HG02840 (cell line): ENCODE results near the gene GPC5.
"Not testable (repeated sequence)": the region's sequence is repeated elsewhere in the genome, so short reads cannot be mapped to it uniquely, and the experiment has no call there.

Source experiments
- ATAC-seq: cut with Tn5 transposase; IDR thresholded peaks from one replicate; pipeline ENCODE4 v1.9.1; 2021; ENCODE audit warnings: mild to moderate bottlenecking, moderate library complexity, moderate number of reproducible peaks; ENCODE audit not compliant: unreplicated experiment, low FRiP score

GPC5 gene

DNA sequence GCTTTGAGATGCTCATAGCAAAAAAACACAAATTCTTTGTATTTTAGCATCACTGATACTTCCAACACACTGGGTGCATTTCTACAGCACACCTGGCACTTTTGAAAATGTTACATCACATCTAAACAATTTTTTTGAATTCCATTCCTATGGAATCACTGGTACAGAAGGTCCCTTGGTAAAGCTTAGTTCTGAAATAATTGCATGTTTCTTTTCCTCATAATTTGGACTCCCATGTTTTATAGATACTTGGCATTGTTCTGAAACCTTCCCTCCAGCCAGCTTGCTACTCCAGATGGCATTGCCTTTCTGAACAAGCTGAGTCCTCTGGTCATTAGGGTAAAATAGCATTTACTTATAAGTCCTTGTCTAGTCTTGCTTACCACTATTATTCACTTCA lies 1346.8 kb downstream of the GPC5 start:
- no peak for ATAC-seq

DNA sequence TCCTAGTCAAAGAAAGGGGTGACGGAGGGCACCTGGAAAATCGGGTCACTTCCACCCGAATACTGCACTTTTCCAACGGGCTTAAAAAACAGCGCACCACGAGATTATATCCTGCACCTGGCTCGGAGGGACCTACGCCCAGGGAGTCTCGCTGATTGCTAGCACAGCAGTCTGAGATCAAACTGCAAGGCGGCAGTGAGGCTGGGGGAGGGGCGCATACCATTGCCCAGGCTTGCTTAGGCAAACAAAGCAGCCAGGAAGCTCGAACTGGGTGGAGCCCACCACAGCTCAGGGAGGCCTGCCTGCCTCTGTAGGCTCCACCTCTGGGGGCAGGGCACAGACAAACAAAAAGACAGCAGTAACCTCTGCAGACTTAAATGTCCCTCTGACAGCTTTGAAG lies 1354.3 kb downstream of the GPC5 start:
- ATAC-seq: not testable (repeated sequence)

DNA sequence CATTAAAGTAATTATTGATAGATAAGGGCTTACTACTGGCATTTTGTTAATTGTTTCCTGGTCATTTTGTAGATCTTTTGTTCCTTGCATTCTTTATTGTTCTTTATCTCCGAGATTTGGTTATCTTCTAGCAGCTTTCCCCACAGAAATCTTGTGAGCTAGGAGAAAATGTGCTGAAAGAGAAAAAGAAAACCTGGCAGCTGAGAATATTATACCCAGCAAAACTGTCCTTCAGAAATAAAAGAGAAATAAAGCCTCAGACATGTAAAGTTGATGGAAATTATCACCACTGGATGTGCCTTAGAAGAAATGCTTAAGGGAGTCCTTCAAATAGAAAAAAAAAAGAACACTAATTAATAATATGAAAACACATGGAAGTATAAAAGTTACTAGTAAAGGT lies 1363.3 kb downstream of the GPC5 start:
- no peak for ATAC-seq

DNA sequence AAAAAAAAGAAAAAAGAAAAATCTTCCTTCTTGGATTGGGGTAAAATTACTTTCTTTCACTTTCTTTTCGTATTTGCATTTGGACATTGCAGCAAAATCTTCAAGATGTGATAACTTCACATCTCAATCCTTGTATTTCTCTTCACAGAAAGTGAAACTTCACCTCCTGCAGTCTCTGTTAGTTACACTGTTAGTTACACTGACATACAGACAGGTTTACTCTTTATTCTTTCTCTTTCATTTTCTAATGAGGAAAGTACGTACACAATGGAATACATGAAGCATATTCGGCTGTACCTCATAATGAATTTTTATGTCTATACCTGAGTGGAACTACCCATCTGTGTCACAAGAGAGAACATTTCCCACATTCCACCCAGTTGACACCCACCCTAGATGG lies 1369.0 kb downstream of the GPC5 start:
- no peak for ATAC-seq

DNA sequence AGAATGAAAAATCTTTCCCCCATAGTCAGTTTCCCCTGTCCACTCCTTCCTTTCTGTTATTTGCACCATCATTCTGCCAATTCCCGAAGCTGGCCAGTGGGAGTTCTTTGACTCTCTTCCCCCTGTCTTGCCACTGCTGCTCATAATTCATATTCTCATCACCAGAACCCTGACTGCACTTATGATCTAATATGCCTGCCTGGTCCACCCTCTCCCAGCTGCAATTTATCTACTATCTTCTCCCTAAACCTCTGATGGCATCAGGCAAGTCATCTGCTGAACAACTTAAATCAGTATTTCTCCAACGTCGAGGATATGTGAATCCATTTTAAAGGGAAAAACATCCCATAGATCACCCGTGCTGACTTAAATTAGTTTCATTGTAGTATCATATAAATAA lies 1370.2 kb downstream of the GPC5 start:
- ATAC-seq: no peak

DNA sequence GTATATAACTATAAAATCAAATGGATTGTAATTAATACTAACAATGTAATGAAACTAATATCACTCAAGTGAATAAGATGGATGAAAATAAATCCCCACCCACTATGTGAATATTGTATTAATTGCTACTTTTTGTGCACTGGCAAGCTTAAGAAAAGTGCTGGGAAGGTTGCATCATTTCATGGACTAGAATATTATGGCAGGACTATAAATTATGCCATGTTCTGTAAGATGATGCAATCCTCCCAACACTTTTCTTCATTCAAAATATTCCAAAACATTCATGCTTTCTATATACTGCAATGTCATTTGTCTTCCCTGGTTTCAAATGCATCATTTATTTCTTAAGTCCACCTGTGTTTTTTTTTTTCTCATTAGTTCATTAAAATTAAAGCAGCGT lies 1370.6 kb downstream of the GPC5 start:
- no peak for ATAC-seq

DNA sequence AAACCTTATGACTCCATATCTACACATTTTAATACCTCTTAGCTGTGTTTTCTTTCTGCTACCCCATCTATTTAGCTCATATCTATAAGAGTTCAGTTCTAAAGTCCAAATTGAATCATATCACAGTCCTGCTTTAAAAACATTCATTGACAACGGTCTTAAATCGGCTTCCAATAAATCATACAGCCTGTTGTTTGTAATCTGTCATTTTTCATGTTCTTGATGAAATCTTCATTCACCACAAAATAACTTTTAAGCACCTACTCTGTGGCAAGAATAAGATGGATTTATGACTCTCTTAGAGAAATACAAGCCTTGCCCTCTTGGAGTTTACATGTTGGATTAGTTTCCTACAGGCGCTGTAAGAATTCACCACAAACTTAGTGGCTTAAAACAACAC lies 1377.2 kb downstream of the GPC5 start:
- ATAC-seq: no peak

DNA sequence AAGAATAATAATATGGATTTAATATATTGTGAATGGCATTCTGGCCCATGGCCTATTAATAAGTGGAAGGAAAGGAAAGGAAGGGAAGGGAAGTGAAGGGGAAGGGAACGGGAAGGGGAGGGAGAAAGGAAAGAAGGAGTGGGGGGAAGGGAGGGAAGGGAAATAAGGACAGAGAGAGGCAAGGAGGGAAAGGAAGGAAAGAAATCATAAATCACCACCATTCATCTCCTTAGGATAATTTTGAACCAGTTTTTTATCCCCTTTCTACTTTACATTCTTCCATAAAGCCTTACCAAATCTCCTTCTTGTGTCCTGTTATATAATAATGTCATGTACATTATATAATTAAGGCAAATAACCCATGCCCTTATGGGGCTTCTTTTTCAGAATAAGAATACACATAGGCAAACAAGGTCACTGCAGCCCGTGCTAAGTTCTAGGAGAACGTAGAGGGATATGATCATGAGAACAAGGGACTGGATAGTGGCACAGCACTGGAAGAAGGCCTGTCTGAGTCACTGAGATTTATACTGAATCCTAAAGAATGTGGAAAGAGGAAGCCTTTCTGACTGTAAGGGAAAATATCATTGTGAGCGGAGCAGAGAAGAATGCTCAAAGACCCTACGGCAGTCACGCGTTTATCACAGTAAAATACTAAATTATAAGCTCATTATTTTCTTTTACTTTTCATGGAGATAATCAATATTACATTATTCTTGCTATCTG lies 1383.7 kb downstream of the GPC5 start:
- no peak for ATAC-seq

DNA sequence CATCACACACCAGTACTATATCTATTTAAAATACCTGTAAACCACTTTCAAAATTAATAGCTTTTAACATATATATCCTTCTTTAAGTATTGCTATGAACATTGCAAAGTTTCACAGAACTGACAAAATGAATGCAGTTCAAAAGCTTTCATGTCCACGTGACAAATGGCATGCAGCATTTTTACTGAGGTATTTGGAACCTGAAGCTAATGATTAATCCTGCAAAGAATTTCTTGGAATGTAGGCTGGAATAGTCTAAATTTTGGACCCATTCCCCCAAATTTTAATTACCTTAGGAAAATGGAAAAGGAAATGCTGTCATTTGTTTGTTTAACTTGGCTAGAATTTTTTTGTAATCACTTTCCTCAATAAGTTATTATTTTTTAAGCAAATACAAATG lies 1404.4 kb downstream of the GPC5 start:
- no peak for ATAC-seq

DNA sequence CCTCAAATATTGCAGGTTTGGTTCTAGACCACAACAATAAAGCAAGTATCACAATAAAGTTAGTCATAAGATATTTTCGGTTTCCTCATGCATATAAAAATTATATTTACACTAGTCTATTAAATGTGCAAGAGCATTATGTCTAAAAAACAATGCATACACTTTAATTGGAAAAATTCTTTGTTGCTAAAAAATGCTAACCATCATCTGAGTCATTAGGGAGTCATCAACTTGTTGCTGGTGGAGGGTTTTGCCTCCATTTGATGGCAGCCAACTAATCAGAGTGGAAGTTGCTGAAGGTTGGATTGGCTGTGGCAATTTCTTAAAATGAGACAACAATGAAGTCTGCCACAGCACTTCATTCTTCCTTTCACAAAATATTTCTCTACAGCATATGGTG lies 1405.9 kb downstream of the GPC5 start:
- ATAC-seq: no peak

DNA sequence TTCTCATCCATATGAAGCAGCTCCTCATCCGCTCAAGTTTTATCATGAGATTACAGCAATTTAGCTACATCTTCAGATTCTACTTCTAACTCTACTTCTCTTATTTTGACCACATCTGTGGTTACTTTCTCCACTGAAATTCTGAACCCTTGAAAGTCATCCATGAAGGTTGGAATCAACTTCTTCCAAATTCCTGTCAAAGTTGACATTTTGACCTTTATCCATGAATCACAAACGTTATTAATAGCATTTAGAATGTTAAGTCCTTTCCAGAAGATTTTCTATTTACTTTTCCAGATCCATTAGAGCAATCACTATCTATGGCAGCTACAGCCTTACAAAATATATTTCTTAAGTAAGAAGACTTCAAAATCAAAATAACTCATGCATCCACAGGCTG lies 1406.5 kb downstream of the GPC5 start:
- ATAC-seq: no peak

DNA sequence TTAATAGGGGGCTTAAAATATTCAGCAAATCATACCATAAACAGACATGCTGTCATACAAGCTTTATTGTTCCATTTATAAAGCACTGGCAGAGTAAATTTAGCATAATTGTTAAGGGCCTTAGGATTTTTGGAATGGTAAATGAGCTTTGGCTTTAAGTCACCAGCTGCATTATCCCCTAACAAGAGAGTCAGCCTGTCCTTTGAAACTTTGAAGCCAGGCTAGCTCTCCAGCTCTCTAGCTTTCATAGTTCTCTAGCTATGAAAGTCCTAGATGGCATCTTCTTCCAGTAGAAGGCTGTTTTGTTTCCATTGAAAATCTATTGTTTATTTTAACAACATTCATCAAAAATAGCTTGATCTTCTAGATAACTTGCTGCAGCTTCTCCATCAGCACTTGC lies 1407.3 kb downstream of the GPC5 start:
- no peak for ATAC-seq

DNA sequence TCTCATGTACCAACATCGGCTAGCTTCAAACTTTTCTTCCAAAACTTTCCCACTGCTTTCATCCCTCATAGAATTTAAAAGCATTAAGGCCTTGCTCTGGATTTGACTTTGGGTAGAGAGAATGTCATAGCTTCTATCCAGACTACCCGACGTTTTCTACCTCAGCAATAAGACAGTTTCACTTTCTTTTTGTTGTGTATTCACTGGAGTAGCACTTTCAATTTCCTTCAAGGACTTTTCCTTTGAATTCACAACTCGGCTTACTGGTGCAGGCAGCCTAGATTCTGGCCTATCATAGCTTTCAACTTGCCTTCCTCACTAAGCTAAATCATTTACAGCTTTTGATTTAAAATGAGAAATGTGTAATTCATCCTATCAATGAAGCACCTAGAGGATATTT lies 1407.8 kb downstream of the GPC5 start:
- ATAC-seq: no peak

DNA sequence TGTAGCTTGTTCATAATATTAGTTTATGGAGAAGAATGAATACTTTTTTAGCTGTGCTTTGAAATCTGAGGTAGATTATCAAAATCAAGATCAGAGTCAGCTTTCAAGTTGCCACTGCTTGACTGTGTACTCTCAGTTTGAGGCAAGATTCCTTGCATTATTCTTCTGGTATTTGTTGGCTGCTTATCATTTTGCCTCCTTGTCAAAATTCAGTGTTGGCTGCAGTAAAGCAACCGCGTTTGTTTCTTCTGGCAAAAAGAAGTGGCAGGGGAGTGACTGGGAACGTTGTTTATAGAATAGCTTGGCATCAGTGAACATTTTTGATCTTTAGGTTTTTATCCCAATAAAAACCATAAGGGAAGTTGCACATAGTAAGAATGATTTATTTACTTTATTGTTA lies 1408.9 kb downstream of the GPC5 start:
- no peak for ATAC-seq

DNA sequence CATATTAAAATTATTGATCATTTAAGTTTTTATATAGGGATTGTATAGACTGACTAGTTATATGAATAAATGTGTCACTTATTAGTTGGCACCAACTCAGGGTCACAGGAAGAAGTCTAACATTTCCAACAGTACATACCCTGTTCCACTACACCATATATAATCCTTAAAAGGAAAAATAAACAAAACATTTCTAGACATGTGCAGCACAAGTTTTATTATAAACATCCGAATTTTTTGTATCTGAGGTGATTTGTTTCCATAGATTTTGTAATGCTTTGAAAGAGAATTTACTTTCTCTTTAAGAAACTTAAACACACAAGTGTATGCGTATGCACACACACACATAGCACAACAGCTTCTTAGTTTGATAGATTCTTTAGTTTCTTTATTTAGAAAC lies 1409.5 kb downstream of the GPC5 start:
- ATAC-seq: no peak

DNA sequence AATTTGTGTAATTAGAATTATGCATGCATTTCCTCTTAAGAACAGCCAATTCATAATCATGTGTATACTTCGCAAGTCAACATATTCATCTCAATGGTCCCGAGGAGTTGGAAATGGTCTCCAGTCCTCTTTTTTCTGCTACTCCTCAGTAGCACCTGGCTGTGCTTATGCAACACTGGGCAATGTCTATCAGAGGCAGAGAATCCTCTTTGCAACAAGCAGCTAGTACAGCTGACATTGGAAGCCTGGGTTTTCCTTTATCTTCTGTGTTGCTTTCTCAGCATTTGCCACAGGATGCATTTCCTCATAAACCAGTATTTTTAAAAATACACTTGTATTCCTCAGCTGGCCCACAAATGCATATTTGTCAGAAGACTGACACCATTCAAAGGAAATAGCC lies 1422.9 kb downstream of the GPC5 start:
- no peak for ATAC-seq

DNA sequence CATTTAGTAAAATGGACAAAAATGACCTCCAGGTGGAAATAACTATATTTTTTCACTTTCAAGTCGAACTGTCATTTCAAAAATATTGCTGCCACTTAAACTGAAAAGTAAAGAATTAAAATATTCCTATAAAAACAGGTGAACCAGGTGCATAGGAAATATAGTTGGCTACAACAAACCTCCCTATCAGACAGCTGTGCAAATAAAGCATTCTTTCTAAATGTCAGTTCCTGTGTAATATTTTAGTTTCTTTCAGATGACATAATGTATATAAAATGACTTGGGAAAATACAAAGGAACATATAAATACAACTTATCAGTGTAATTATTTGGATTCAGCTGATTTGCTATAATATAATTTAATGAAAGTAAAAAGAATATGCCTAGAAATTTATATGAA lies 1424.6 kb downstream of the GPC5 start:
- no peak for ATAC-seq

DNA sequence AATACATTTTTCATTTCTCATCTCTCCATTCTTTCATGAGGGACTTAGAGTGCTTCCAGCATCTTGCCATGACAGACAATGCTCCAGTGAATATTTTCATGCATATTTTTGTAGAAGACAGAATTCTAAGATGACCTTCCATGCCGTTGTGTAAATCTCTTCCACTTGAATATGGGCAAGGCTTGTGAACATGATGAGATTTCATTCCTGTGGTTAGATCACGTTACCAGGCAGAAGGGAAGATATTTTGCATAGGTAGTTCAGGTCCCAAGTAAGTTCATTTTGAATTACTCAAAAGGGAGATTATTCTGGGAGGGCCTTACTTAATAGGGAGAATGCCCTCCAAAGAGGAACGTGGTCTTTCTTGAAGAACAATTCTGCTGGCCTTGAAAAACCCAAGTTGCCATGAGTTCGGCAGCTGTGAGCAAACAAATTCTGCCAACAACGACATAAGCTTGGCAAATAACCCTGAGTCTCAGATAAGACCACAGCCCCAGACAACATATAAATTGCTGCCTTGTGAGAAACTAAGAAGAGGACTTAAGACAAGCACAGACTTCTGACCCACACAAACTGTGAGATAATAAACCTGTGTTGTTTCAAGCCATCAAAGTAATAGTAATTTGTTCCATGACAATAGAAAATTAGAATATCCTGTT lies 1427.6 kb downstream of the GPC5 start:
- ATAC-seq: no peak

DNA sequence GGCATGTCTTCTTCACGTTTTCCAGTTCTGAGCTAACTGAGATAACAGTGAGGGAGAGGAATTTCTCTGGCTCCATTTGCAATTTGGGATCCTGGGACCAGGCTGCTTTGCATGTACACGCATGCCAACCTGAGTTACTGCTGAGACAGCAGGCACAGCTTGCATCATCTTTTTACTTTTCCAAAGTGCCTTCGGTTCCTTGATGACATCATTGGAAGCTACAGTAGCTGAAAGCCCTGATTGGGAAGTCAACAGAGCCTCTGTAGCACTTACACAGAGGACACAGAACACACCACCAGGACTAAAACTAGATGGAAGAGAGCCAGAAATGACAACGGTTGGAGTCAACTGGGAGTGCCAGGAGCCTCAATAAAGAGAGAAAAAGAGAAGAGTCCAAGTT lies 1429.1 kb downstream of the GPC5 start:
- no peak for ATAC-seq

DNA sequence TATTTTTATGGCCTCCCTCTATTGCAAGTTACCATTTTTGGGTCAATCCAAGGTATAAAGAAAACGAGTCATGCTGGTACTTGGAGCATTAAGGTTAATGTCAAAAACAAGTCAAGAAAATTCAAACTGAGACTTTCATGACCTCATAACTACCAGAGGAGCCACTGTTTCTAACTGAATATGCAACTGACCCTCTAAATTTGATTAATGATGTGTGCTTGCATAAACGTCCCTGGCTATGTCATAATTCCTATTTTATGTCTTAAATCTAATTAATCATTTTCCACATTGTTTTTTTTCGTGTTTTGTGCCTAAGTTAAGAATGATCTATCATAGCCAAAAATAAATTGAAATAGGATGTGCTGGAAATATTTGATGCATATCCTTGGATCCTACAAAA lies 1431.5 kb downstream of the GPC5 start:
- no peak for ATAC-seq

DNA sequence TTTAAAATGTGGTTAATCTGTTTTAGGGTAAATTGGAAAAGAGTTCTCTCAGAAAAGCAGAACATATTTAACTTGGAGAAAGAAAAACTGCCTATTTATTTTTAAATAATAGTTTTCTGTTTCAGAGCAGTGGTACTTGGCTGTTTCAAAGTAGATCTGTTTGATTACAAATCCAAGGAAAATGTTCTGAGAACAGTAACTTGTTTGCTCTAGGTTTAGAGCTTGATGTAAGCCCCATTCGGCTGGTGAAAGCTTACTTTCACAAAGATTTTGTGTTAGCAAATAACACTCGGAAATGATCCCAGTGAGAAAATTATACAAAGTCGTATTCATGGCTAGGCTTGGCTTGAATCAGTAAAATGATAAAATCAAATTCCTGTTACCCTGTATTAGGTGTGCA lies 1432.4 kb downstream of the GPC5 start:
- no peak for ATAC-seq

DNA sequence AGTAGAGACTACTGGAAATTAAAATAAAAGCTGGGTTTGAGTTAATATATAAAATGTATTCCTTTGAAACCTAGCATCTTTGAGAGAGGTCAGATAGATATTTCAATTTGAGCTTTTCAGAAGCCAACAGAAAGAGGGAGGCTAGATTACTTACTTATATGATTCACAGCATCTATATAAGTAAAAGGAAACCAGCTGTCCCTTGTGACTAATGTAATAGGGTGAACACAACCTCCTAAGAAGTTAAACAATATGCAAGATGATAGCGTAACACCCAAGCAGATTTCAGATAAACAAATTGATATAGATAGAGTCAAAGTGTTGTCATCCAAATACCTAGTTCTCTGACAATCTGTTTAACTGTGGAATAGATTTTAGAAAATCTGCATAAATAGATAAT lies 1434.7 kb downstream of the GPC5 start:
- no peak for ATAC-seq

DNA sequence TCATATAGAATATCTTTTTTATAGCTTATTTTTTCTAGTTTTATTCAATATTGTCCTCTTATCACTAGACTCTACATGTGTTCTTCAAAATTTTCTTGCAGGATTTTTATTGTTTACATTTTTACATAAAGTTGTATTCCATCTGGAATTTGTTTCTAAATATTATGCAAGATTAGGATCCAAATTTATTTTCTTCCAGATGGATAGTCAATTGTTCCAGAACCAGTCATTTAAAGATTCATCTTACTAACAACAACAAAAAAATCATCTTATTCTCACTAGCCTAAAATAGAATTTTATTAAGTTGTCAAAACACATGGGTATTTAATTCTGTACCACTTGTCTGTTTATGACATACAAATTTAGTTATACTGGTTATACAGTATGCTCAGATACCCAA lies 1437.8 kb downstream of the GPC5 start:
- no peak for ATAC-seq
